ENCODE data around the gene SLC25A36. TPM values are rescaled to one million over a fixed set of nuclear protein-coding genes. Genes with fewer than 3 reads are reported as not detected.

The SLC25A36 gene
- total and polyA plus RNA-seq, 4 donors, result 1.5 to 20.5 (median 5.4) TPM

- Histone ChIP-seq H3K36me3 (ENCODE audit: control insufficient read depth in 4 of 4, insufficient read depth in 3 of 4, low read depth in 1 of 4, low read length in 3 of 4) (no peaks in the 10 kb centered on the region), H3K9me3 (ENCODE audit: control insufficient read depth in 4 of 4, low read length in 3 of 4) (no peaks in the 10 kb centered on the region)
- TF ChIP-seq HNF4A (conservative IDR thresholded peaks at IDR 0.05), result no peak
- TF ChIP-seq YY1 (IDR thresholded peaks at IDR 0.05), result no peak
- TF ChIP-seq TAF1 (conservative IDR thresholded peaks at IDR 0.05), result no peak
- TF ChIP-seq, protein P1, sequence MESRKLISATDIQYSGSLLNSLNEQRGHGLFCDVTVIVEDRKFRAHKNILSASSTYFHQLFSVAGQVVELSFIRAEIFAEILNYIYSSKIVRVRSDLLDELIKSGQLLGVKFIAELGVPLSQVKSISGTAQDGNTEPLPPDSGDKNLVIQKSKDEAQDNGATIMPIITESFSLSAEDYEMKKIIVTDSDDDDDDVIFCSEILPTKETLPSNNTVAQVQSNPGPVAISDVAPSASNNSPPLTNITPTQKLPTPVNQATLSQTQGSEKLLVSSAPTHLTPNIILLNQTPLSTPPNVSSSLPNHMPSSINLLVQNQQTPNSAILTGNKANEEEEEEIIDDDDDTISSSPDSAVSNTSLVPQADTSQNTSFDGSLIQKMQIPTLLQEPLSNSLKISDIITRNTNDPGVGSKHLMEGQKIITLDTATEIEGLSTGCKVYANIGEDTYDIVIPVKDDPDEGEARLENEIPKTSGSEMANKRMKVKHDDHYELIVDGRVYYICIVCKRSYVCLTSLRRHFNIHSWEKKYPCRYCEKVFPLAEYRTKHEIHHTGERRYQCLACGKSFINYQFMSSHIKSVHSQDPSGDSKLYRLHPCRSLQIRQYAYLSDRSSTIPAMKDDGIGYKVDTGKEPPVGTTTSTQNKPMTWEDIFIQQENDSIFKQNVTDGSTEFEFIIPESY (IDR thresholded peaks at IDR 0.05), result no peak
These were observed 27.2 kb upstream of the SLC25A36 start for GRCh38 chr3:140914384-140914945.

DNA sequence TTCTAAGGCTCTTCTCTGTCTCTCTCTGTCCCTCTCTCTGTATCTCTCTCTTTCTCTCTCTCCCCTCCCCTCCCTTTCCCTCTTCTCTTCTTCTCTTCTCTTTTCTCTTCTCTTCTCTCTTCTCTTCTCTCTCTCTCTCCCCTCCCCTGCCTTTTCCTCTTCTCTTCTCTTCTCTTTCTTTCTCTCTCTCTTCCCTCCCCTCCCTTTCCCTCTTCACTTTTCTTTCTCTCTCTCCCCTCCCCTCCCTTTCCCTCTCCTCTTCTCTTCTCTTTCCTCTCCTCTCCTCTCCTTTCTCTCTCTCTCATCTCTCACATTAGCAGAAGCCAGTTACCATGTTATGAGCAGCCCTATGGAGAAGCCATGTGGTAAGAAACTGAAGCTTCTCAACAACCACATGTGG lies 25.0 kb upstream of the SLC25A36 start:
- Histone ChIP-seq H3K4me1 (ENCODE audit: control insufficient read depth in 4 of 4, insufficient read depth in 4 of 4, low read length in 3 of 4) (peaks cover 0 to 7% (median 5%) of the 10 kb centered on the region in 4 donors), H3K4me3 (ENCODE audit: low read depth in 1 of 3, low read length in 3 of 3) (no peak overlapping the region), H3K27ac (ENCODE audit: low read depth in 1 of 2, low read length in 2 of 2) (no peak overlapping the region), H3K9me3 (ENCODE audit: control insufficient read depth in 4 of 4, low read length in 3 of 4) (no peaks in the 10 kb centered on the region), H3K9ac (ENCODE audit: low read depth in 1 of 2, low read length in 2 of 2) (no peak overlapping the region), H3K36me3 (ENCODE audit: control insufficient read depth in 4 of 4, insufficient read depth in 3 of 4, low read depth in 1 of 4, low read length in 3 of 4) (no peaks in the 10 kb centered on the region), H3K27me3 (ENCODE audit: control insufficient read depth in 4 of 4, insufficient read depth in 4 of 4, low read length in 3 of 4) (peaks cover 0 to 16% (median 8%) of the 10 kb centered on the region in 4 donors)
- no peak for DNase-seq (ENCODE audit: low spot score)
- no peak for TF ChIP-seq FOXA1 (IDR thresholded peaks at IDR 0.05)
- no peak for TF ChIP-seq ATF3 (IDR thresholded peaks at IDR 0.05)
- no peak for TF ChIP-seq REST (IDR thresholded peaks at IDR 0.05)
- TF ChIP-seq, protein P1 (IDR thresholded peaks at IDR 0.05), result no peak
- TF ChIP-seq, protein P2, sequence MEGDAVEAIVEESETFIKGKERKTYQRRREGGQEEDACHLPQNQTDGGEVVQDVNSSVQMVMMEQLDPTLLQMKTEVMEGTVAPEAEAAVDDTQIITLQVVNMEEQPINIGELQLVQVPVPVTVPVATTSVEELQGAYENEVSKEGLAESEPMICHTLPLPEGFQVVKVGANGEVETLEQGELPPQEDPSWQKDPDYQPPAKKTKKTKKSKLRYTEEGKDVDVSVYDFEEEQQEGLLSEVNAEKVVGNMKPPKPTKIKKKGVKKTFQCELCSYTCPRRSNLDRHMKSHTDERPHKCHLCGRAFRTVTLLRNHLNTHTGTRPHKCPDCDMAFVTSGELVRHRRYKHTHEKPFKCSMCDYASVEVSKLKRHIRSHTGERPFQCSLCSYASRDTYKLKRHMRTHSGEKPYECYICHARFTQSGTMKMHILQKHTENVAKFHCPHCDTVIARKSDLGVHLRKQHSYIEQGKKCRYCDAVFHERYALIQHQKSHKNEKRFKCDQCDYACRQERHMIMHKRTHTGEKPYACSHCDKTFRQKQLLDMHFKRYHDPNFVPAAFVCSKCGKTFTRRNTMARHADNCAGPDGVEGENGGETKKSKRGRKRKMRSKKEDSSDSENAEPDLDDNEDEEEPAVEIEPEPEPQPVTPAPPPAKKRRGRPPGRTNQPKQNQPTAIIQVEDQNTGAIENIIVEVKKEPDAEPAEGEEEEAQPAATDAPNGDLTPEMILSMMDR (IDR thresholded peaks at IDR 0.05; ENCODE audit: low read depth, low read length, missing input control), result no peak
- no peak for TF ChIP-seq TAF1 (conservative IDR thresholded peaks at IDR 0.05)
- TF ChIP-seq RAD21 (IDR thresholded peaks at IDR 0.05), result no peak
- TF ChIP-seq YY1 (IDR thresholded peaks at IDR 0.05), result no peak
- no peak for TF ChIP-seq HNF4A (conservative IDR thresholded peaks at IDR 0.05)
- no peak for TF ChIP-seq NR2F2 (IDR thresholded peaks at IDR 0.05)

More at GRCh38 chr3:140914384-140914945, 27.2 kb upstream of the SLC25A36 start:
- Histone ChIP-seq H3K4me3 (ENCODE audit: low read depth in 1 of 3, low read length in 3 of 3) (no peak overlapping the region), H3K27ac (ENCODE audit: low read depth in 1 of 2, low read length in 2 of 2) (no peak overlapping the region), H3K9ac (ENCODE audit: low read depth in 1 of 2, low read length in 2 of 2) (no peak overlapping the region), H3K4me1 (ENCODE audit: control insufficient read depth in 4 of 4, insufficient read depth in 4 of 4, low read length in 3 of 4) (peaks cover 0 to 7% (median 5%) of the 10 kb centered on the region in 4 donors), H3K27me3 (ENCODE audit: control insufficient read depth in 4 of 4, insufficient read depth in 4 of 4, low read length in 3 of 4) (peaks cover 0 to 16% (median 7%) of the 10 kb centered on the region in 4 donors)
- DNase-seq (ENCODE audit: low spot score), result no peak
- WGBS, result 85% methylated on average over 4 of the region's 4 CpGs
